Medulla oblongata (tissue), 1 donor: ENCODE results near the gene GLP2R.
A peak's percentile ranks its signal among the peaks of the same experiment; 100 is the strongest.

ENCODE experiments used
- DNase-seq: peaks from one replicate; pipeline ENCODE4 v3.0.0-alpha.2; 2015; ENCODE audit errors: extremely low spot score

The GLP2R gene

GRCh38 chr17:9922012-9922848 lies 96.5 kb downstream of the GLP2R start:
- DNase-seq: no peak

GRCh38 chr17:9924735-9925191 lies 99.0 kb downstream of the GLP2R start:
- peak; percentile 94 for DNase-seq

DNA sequence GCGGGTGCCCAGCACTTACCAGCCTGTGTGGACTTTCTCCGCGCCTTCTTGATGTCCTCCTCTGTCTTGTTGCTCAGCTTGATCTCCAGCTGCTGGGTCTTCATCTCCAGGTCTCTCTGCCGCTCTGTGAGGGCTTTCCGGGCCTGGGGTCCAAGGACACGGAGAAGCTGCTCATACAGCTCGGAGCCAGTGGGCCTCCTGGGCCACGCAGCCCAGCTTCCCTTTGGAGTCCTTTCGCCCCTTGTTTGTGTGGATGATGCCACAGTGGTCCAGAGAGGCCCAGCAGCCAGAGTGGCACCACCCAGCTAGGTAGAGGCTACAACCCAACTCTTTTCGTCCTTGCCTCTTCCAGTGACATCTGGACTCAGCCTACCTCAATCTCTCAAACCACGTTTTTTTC lies 99.7 kb downstream of the GLP2R start:
- DNase-seq: no peak

GRCh38 chr17:9926150-9926804 lies 100.6 kb downstream of the GLP2R start:
- DNase-seq: no peak

DNA sequence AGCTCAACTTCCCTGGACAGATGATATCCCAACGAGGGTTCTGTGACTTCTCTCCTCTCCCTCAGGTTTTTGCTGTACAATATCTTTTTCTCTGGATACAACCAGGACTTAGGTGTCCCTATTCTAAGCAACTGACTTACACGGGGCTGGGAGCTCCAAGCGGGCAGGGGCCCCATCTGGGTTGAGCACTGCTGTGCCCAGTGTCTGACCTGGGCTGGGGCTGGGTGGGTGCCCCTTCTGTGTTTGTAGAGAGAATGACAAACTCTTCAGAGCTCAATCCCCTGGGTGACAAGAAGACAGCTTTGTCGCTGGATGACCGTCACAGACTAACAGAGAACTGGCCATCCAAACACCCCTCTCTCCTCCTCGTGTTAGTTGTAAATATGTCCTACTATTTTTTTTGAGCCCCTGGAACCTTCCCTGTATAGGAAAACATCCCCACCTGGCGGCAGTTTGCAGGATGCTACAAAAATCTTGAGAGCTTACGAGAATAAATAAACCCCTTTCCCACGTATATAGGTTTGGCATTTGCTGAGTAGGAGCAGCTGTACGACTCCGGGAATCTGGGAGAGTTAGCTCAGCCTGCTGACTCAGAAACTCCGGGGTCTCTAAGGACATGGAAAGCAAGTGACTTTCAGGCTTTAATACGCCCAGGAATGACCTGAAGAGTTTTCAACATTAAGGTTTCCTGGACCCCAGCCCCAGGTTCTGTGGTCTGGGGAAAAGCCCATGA lies 103.0 kb downstream of the GLP2R start:
- no peak for DNase-seq

DNA sequence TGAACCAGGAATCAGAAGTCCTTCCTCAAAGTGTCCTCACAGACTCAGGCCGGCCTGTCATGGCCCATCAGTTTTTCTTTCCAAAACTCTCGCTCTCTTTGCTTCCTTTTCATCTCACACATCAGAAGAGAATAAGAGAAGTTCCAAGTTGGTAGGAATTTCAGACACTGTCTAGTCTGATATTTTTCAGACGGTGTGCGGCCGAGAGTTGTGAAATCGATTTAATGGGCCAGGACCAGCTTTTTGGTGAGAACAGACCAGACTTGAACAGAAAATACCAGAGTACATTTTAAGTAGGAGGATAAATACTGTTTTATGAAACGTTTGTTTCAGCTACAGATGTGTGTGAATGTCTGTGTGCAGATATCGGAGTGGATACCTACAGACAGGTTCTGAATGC lies 104.1 kb downstream of the GLP2R start:
- no peak for DNase-seq

DNA sequence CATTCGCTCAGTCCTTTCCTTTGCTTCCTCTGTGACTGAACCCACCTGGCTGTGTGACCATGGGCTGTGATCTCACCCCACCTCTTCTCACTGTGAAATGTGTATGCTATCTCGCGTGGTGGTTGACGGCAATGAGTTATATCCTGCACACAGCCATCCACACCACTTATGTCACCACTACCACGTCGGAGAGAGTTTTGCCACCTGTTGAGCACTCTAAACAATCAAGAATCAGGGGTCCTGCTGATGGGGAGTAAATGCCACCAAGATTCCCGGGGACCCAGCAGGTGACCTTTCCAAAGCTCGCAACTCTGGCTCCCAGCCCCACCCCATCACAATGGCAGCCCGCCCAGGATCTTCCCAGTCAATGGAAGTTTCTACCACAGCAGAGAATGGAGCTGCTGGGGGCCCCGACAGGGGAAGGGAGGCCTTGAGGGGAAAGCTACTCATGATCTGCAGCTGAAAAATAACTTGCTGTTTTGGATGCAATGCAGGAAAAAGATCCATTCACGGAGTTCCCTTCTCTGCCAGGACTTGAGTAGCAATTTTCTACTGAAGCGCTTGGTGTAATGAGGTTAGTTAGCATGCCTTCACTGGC lies 105.5 kb downstream of the GLP2R start:
- no peak for DNase-seq

DNA sequence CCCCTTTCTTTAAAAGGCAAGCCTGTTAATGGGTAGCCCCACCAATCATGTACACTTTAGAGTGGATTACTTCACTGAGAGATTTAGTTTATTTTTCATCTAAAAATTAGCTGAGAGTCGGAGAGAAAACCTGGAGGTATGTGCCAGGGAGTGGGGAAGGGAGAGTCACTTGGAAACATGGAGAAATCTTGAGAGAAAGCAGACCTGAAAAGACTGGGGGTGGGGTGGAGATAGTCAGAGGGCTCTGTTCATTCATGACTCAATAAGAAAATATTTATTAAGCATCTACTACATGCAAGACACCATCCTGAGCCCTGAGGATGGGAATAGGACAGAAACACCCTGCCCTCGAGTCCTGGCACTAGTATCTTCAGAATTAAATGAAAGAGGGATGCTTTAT lies 106.8 kb downstream of the GLP2R start:
- no peak for DNase-seq

DNA sequence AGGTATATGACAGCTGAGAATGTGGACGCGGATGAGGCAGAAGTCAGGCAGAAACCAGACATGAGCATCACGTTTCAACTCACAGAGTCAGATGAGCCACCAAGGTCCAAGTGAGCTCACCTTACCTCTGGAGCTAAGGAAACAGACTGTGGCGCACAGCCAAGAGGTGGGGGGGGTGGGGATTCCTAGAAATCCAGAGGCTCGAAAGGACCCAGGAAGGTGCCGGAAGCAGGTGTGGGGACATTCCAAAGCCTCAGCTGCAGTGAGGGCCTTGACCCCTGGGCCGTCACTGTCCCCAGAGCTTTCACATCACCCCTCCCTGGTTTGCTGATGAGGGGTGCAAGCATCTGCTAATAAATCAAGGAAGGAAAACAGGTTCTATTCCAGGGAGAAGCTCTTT lies 108.6 kb downstream of the GLP2R start:
- no peak for DNase-seq

GRCh38 chr17:9935408-9935807 lies 109.7 kb downstream of the GLP2R start:
- DNase-seq: peak; percentile 58

- no peak for DNase-seq
Observed at GRCh38 chr17:9936095-9936494, 110.4 kb downstream of the GLP2R start.

- DNase-seq: peak; percentile 54
Observed at GRCh38 chr17:9937241-9937761, 111.6 kb downstream of the GLP2R start.

DNA sequence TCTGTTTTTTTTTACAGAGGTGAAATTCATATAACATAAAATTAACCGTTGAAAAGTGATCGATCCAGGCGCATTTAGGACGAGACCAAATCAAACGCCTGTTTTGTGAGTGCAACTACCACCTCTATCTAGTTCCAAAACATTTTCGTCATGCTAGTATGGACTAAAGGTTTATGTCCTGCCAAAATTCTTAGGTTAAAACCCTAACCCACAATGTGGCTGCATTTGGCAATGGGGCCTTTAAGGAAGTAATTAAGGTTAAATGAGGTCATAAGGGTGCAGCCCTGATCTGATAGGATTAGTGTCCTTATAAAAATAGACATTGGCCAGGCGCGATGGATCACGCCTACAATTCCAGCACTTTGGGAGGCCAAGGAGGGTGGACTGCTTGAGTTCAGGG lies 112.2 kb downstream of the GLP2R start:
- no peak for DNase-seq

DNA sequence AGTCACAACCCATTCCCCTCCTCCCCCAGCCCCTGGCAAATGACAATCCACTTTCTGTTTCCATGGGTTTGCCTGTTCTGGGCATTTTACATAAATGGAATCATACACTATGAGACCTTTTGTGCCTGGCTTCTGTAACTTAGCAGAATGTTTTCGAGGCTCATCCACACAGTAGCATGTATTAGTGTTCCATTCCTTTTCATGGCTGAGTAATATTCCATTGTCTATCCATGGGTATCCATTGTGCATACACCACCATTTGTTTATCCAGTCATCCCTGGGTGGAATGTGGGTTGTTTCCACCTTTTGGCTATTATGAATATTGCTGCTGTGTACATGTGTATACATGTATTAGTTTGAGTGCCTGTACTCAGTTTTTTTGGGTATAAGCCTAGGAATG lies 113.0 kb downstream of the GLP2R start:
- no peak for DNase-seq

DNA sequence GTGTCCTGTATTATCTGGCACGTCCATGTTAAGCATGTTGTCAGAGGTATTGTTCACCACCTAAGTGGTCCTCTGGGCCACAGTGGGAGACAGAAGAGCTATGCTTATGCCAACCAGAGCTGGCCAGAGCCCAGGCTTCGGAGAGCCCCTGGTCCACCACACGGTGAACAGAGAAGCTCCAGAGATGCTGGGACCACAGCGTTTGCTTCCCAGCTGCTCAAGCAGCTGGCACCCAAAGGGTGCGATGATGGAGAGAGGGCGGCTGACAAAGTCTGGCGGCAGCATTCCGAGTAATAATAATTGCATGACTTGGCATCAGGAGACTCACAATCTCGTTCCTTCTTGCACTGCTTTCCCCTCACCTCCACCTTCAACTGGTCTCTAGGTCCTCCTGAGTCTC lies 115.1 kb downstream of the GLP2R start:
- DNase-seq: no peak

GRCh38 chr17:9941305-9941704 lies 115.6 kb downstream of the GLP2R start:
- no peak for DNase-seq
